GM10266 (cell line): ENCODE data around the gene TEC.
"Not testable (repeated sequence)": the region's sequence is repeated elsewhere in the genome, so short reads cannot be mapped to it uniquely, and the experiment has no call there.

Source experiments
- DNase-seq: peaks from one replicate; pipeline ENCODE4 v3.0.0; 2012; ENCODE audit errors: extremely low spot score
- CTCF ChIP-seq: IDR thresholded peaks from 2 replicates; pipeline ENCODE4 v1.5.1; 2012; ENCODE audit warnings: mild to moderate bottlenecking, low read depth; ENCODE audit not compliant: control insufficient read depth, insufficient read depth; ENCODE audit errors: missing control alignments

The TEC gene

GRCh38 chr4:48190839-48191238 lies 78.8 kb downstream of the TEC start:
- no peak for TF ChIP-seq CTCF
- no peak for DNase-seq

DNA sequence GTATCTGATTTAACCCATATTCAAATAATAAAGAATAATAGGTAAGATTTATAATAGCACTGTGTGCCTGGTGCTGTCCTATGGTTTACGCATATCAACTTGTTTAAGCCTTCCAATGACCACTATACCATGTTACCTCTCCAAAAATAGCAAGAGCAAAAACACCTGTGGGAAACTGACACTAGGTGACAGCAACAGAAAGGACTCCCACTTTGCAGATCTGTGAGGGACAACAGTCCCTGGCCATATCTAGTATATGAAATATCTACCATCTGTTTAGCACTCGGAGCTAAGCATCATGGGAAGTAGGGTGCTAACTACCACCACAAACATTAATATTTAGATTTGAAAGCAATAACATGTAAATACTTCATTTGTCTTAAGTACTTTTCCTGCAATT lies 79.9 kb downstream of the TEC start:
- DNase-seq, result no peak
- no peak for TF ChIP-seq CTCF

DNA sequence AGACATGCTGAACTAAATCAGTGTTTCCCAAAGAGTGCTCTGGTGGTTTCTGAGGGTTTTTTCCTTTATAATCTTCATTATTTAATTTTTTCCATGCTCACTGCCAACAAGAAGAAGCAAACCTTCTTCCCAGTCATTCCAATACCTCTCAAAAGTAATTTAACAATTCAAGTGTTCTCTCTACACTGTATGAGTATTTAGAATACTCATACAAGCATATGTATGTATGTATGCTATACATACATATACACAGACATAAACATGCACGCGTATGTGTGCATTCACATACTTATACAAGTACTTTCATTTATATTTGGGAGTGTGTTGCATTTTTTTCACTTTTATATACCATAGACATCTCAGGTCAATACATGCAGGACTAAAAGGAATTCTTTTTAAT lies 81.2 kb downstream of the TEC start:
- no peak for DNase-seq
- no peak for TF ChIP-seq CTCF

- no peak for TF ChIP-seq CTCF
- DNase-seq, result no peak
Measured at GRCh38 chr4:48187813-48188212, 81.8 kb downstream of the TEC start.

DNA sequence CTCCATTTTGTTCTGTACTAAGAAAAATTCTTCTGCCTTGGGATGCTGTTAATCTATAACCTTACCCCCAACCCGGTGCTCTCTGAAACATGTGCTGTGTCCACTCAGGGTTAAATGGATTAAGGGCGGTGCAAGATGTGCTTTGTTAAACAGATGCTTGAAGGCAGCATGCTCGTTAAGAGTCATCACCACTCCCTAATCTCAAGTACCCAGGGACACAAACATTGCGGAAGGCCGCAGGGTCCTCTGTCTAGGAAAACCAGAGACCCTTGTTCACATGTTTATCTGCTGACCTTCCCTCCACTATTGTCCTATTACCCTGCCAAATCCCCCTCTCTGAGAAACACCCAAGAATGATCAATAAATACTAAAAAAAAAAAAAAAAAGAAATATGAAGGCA lies 82.6 kb downstream of the TEC start:
- not testable (repeated sequence) for DNase-seq

- not testable (repeated sequence) for DNase-seq
Measured at GRCh38 chr4:48186394-48186793, 83.2 kb downstream of the TEC start.

DNA sequence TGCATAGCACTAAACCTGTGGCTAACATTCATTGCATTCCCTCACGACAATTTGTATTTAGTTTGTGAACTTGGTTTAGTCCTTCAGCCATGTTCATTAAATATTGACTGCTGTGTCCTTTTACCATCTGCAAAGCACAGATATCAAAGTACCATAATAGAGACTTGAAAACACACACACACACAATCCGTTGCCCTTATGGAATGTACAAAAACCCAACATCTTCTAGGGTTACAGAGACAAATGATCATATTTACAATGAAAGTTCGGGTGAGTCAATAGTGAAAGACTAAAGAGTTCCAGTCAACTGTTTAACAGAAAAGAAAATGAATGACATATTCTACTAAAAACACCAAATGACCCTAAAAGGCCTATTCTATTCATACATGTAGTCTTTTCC lies 84.8 kb downstream of the TEC start:
- DNase-seq, result no peak
- no peak for TF ChIP-seq CTCF

DNA sequence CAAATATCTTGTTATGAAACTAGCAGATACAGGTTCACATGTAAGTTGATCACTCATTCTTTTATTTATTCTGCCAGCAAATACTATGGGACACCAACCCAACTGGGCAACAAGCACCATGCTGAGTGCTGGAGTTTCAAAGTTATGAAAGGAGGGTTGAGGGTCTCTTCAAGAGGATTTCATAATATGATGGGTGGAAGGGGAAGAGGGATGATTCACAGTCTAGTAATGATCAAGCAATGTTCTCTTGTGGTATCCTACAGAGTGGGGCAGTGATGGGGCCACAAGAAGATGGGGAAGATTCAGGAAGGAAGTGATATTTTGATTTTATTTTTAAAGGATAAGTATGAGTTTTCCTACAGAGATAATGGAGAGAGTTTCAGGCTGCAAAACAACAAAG lies 89.4 kb downstream of the TEC start:
- DNase-seq, result no peak
- no peak for TF ChIP-seq CTCF

DNA sequence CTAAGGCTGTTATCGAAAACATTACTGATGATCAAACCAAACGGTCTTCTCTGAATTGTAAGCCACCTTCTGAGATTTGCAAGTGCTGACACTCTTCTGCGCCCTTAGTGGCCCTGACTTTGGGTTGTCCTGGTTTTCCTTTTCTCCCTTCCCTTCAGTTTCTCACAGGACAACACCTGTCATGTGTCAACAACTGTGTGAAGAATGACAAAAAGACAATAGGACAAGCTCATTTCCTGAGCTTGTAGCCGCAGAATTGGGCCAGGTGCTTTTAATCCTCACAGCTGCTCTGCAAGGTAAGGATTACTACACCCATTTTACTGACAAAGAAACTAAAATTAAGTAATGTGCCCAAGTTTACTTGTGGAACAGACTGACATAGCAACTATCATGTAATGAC lies 90.7 kb downstream of the TEC start:
- no peak for TF ChIP-seq CTCF
- no peak for DNase-seq
